CD4-positive, alpha-beta T cell (primary cell): ENCODE data around the gene C19orf73. TPM values are rescaled to one million over a fixed set of nuclear protein-coding genes. Genes with fewer than 3 reads are reported as not detected.

Source experiments
- ATAC-seq: fragments of 200-7000 bp; cut with Tn5 transposase; one replicate; pipeline ENCODE4 v1.10.0; 2022; ENCODE audit warnings: mild to moderate bottlenecking; ENCODE audit not compliant: poor library complexity
- CTCF ChIA-PET: fragments of 350-600 bp; sonication (Branson Sonifier 250); formaldehyde crosslinking; loops from one replicate; lab custom pipeline; 2021; ENCODE audit warnings: antibody characterized with exemption, inconsistent platforms; lab: Charles Lee
- POLR2A ChIA-PET: fragments of 350-600 bp; sonication (Branson Sonifier 250); formaldehyde crosslinking; loops from one replicate; lab custom pipeline; 2021; ENCODE audit warnings: antibody characterized with exemption, inconsistent platforms; lab: Charles Lee
- DNase-seq, 14 experiments: peaks; one replicate each; pipeline ENCODE4 v3.0.0-alpha.2; 2013 to 2020; ENCODE audit warnings: mixed read lengths in 2 of 14
- H3K27ac ChIP-seq, 2 donors: one replicate each; pipeline versions ENCODE4 v1.5.1 to v1.7.0; 2013; ENCODE audit warnings: low read length in 2 of 2, low read depth in 1 of 2, mild to moderate bottlenecking in 1 of 2
- H3K27me3 ChIP-seq, 2 experiments: 1 replicate in 1 of 2; 2 replicates in 1 of 2; pipeline versions ENCODE4 v1.6.1 to v1.7.0; 2013; ENCODE audit warnings: low read length in 2 of 2, control low read depth in 1 of 2, mild to moderate bottlenecking in 1 of 2, moderate library complexity in 1 of 2; ENCODE audit not compliant: insufficient read depth in 2 of 2, control insufficient read depth in 1 of 2
- H3K36me3 ChIP-seq: one replicate; pipeline ENCODE4 v1.6.1; 2013; ENCODE audit warnings: low read length, control low read depth; ENCODE audit not compliant: insufficient read depth
- H3K4me1 ChIP-seq: one replicate; pipeline ENCODE4 v1.6.1; 2013; ENCODE audit warnings: low read length, control low read depth; ENCODE audit not compliant: insufficient read depth
- H3K4me3 ChIP-seq: one replicate; pipeline ENCODE4 v1.5.1; 2013; ENCODE audit warnings: mild to moderate bottlenecking, low read length, moderate library complexity
- H3K9me3 ChIP-seq, 2 experiments: 1 replicate in 1 of 2; 2 replicates in 1 of 2; pipeline versions ENCODE4 v1.6.1 to v1.7.0; 2013; ENCODE audit warnings: low read length in 2 of 2, mild to moderate bottlenecking in 2 of 2, control low read depth in 1 of 2, moderate library complexity in 1 of 2; ENCODE audit not compliant: control insufficient read depth in 1 of 2, insufficient read depth in 1 of 2
- H3K27ac Mint-ChIP-seq: one replicate; pipeline ENCODE4 v1.8.0; 2020; ENCODE audit warnings: mixed read lengths
- H3K27me3 Mint-ChIP-seq: one replicate; pipeline ENCODE4 v1.8.0; 2021; ENCODE audit warnings: mixed read lengths
- H3K36me3 Mint-ChIP-seq: one replicate; pipeline ENCODE4 v1.8.0; 2021; ENCODE audit warnings: low read depth, mixed read lengths
- H3K4me1 Mint-ChIP-seq: one replicate; pipeline ENCODE4 v1.8.0; 2021; ENCODE audit warnings: low read depth, mixed read lengths
- H3K4me3 Mint-ChIP-seq: one replicate; pipeline ENCODE4 v1.8.0; 2020; ENCODE audit warnings: mild to moderate bottlenecking, mixed read lengths
- H3K9me3 Mint-ChIP-seq: one replicate; pipeline ENCODE4 v1.8.0; 2020; ENCODE audit warnings: mixed read lengths
- CTCF ChIP-seq: fragments of 200-600 bp; IDR thresholded peaks from one replicate; pipeline ENCODE4 v1.8.0; 2022; ENCODE audit warnings: antibody characterized with exemption, mild to moderate bottlenecking
- intact Hi-C, 2 experiments: fragments of 100-400 bp; cut with DNase I in 1 of 2; cut with micrococcal nuclease in 1 of 2; formaldehyde crosslinking; loops; one replicate each; pipeline versions ENCODE4 v1.15.1 to v1.9.0; 2023 to 2025; cut with DNase I, micrococcal nuclease
- total RNA-seq, 174 experiments: library from RNA in 2 of 174; stranded (reverse) in 2 of 174; gene quantifications; one replicate each; pipeline ENCODE4 v1.2.3 and lab custom pipeline; 2021 to 2026

C19orf73 gene
- total RNA-seq, 2 experiments from 2014 or later: 1.5 to 2.3 TPM

GRCh38 chr19:49145573-49146407, 26.8 kb upstream of the C19orf73 start:
- H3K27me3 Mint-ChIP-seq: peaks cover 65% of the 10 kb centered on the region
- H3K27me3 ChIP-seq: peaks cover 37 to 49% of the 10 kb centered on the region in 2 experiments
- CTCF ChIA-PET: interaction anchor here (0.5 to 2.9 kb wide), 6 partner anchors 13 to 64 kb away, joined by 3 to 18 read pairs (median 6); partner anchors contain the start of gene LIN7B
- H3K4me3 ChIP-seq: no peak overlapping the region
- no peak overlapping the region for H3K27ac Mint-ChIP-seq
- POLR2A ChIA-PET: no interaction called here
- H3K4me3 Mint-ChIP-seq: peak overlapping the region; percentile 46
- no peaks in the 10 kb centered on the region for H3K36me3 Mint-ChIP-seq
- peaks cover 0 to 22% of the 10 kb centered on the region in 2 experiments for H3K9me3 ChIP-seq
- peaks cover 41% of the 10 kb centered on the region for H3K4me1 Mint-ChIP-seq
- DNase-seq (peak; percentile 70 to 86 (median 74)), ATAC-seq (peak; percentile 76)
- H3K9me3 Mint-ChIP-seq: no peaks in the 10 kb centered on the region
- no peaks in the 10 kb centered on the region for H3K36me3 ChIP-seq
- peak; percentile 90 for TF ChIP-seq CTCF
- peaks cover 49% of the 10 kb centered on the region for H3K4me1 ChIP-seq
- intact Hi-C loops: loop anchor here (1.0 to 5.0 kb wide), 4 partner anchors 33 to 153 kb away; partner anchors contain the start of genes GYS1 (in 1 of the 2), LIN7B (in 1 of the 2) and RUVBL2 (in 1 of the 2)
- no peak overlapping the region for H3K27ac ChIP-seq

- no peak for TF ChIP-seq CTCF
- H3K36me3 Mint-ChIP-seq: no peaks in the 10 kb centered on the region
- no peak overlapping the region for H3K27ac Mint-ChIP-seq
- Histone ChIP-seq H3K4me1 (peaks cover 24% of the 10 kb centered on the region), H3K27me3 (peaks cover 8 to 20% of the 10 kb centered on the region in 2 experiments), H3K36me3 (no peaks in the 10 kb centered on the region), H3K27ac (no peak overlapping the region), H3K4me3 (peak overlapping the region; percentile 22), H3K9me3 (no peaks in the 10 kb centered on the region)
- H3K27me3 Mint-ChIP-seq: peaks cover 38% of the 10 kb centered on the region
- CTCF ChIA-PET: interaction anchor here (0.8 to 2.0 kb wide), 3 partner anchors 29 to 45 kb away, joined by 3 to 4 read pairs (median 3); partner anchors contain the start of gene LIN7B
- H3K4me1 Mint-ChIP-seq: peaks cover 20% of the 10 kb centered on the region
- peak overlapping the region; percentile 72 for H3K4me3 Mint-ChIP-seq
- intact Hi-C loops: no loop called here
- ATAC-seq: peak; percentile 51
- POLR2A ChIA-PET: interaction anchor here (1.1 kb wide), 1 partner anchor 149 kb away, joined by 4 read pairs; the partner anchor contains the start of genes GYS1 and RUVBL2
- no peaks in the 10 kb centered on the region for H3K9me3 Mint-ChIP-seq
- DNase-seq: peak in 10 of 14 experiments; percentile 22 to 75 (median 52)
Measured at GRCh38 chr19:49142866-49143335, 24.0 kb upstream of the C19orf73 start.

- no peak overlapping the region for H3K4me3 ChIP-seq
- DNase-seq: no peak
- peaks cover 4 to 18% of the 10 kb centered on the region in 2 experiments for H3K27me3 ChIP-seq
- no peaks in the 10 kb centered on the region for H3K36me3 ChIP-seq
- Mint-ChIP-seq H3K27me3 (peaks cover 28% of the 10 kb centered on the region), H3K4me1 (peaks cover 20% of the 10 kb centered on the region), H3K27ac (no peak overlapping the region), H3K4me3 (no peak overlapping the region), H3K9me3 (no peaks in the 10 kb centered on the region), H3K36me3 (no peaks in the 10 kb centered on the region)
- ChIA-PET POLR2A (no interaction called here), CTCF (interaction anchor here (2.3 kb wide), 1 partner anchor 44 kb away, joined by 9 read pairs; no protein-coding TSS in a partner anchor)
- intact Hi-C loops: no loop called here
- no peaks in the 10 kb centered on the region for H3K9me3 ChIP-seq
- TF ChIP-seq CTCF: no peak
- ATAC-seq: no peak
- peaks cover 24% of the 10 kb centered on the region for H3K4me1 ChIP-seq
- H3K27ac ChIP-seq: no peak overlapping the region
Measured at GRCh38 chr19:49141352-49141751, 22.4 kb upstream of the C19orf73 start.
